Measurements from ENCODE around the gene TAOK2.

GRCh38 chr16:29959293-29959692 is 14.4 kb upstream of the TAOK2 start:
- TF ChIP-seq, protein P1, sequence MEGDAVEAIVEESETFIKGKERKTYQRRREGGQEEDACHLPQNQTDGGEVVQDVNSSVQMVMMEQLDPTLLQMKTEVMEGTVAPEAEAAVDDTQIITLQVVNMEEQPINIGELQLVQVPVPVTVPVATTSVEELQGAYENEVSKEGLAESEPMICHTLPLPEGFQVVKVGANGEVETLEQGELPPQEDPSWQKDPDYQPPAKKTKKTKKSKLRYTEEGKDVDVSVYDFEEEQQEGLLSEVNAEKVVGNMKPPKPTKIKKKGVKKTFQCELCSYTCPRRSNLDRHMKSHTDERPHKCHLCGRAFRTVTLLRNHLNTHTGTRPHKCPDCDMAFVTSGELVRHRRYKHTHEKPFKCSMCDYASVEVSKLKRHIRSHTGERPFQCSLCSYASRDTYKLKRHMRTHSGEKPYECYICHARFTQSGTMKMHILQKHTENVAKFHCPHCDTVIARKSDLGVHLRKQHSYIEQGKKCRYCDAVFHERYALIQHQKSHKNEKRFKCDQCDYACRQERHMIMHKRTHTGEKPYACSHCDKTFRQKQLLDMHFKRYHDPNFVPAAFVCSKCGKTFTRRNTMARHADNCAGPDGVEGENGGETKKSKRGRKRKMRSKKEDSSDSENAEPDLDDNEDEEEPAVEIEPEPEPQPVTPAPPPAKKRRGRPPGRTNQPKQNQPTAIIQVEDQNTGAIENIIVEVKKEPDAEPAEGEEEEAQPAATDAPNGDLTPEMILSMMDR (IDR thresholded peaks at IDR 0.05; ENCODE audit: low read depth, low read length), result no peak
- TF ChIP-seq POLR2A (IDR thresholded peaks at IDR 0.05; ENCODE audit: extremely low read depth, insufficient read length) (no peak), MYC (IDR thresholded peaks at IDR 0.05; ENCODE audit: low read depth, low read length) (no peak)
- TF ChIP-seq, protein P2, sequence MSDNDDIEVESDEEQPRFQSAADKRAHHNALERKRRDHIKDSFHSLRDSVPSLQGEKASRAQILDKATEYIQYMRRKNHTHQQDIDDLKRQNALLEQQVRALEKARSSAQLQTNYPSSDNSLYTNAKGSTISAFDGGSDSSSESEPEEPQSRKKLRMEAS (IDR thresholded peaks at IDR 0.05; ENCODE audit: low read depth, low read length), result no peak

Measured in NB4 (cell line).